H9 (cell line): ENCODE measurements around the gene BAG3. TPM values are rescaled to one million over a fixed set of nuclear protein-coding genes. Genes with fewer than 3 reads are reported as not detected.
"Not testable (repeated sequence)": the region's sequence is repeated elsewhere in the genome, so short reads cannot be mapped to it uniquely, and the experiment has no call there.

Source experiments
- DNase-seq: peaks from one replicate; pipeline ENCODE4 v3.0.0-alpha.2; 2017
- H2AFZ ChIP-seq: one replicate; pipeline ENCODE4 v1.6.1; 2013; ENCODE audit warnings: mild to moderate bottlenecking, low read length, control low read depth, moderate library complexity
- H2AK5ac ChIP-seq: 2 replicates; pipeline ENCODE4 v1.6.1; 2013; ENCODE audit warnings: low read length, control low read depth, mixed read lengths; ENCODE audit not compliant: insufficient read length
- H2BK120ac ChIP-seq: one replicate; pipeline ENCODE4 v1.6.1; 2013; ENCODE audit warnings: low read depth, mild to moderate bottlenecking, low read length, control low read depth, inconsistent platforms; ENCODE audit not compliant: poor library complexity, severe bottlenecking
- H2BK12ac ChIP-seq: 2 replicates; pipeline ENCODE4 v1.6.1; 2013; ENCODE audit warnings: low read length, control low read depth, mixed read lengths, low read depth; ENCODE audit not compliant: insufficient read length
- H2BK15ac ChIP-seq: 2 replicates; pipeline ENCODE4 v1.6.1; 2013; ENCODE audit warnings: low read depth, low read length, control low read depth
- H2BK20ac ChIP-seq: one replicate; pipeline ENCODE4 v1.6.1; 2013; ENCODE audit warnings: low read depth, mild to moderate bottlenecking, low read length, control low read depth, inconsistent platforms; ENCODE audit not compliant: poor library complexity, severe bottlenecking
- H2BK5ac ChIP-seq: 2 replicates; pipeline ENCODE4 v1.6.1; 2013; ENCODE audit warnings: low read length, control low read depth, mixed read lengths; ENCODE audit not compliant: insufficient read length
- H3K14ac ChIP-seq: 2 replicates; pipeline ENCODE4 v1.6.1; 2013; ENCODE audit warnings: low read length, control low read depth; ENCODE audit not compliant: insufficient read depth
- H3K18ac ChIP-seq: 2 replicates; pipeline ENCODE4 v1.6.1; 2013; ENCODE audit warnings: low read depth, mild to moderate bottlenecking, mixed read lengths, low read length, control low read depth; ENCODE audit not compliant: insufficient read length
- H3K23ac ChIP-seq: 2 replicates; pipeline ENCODE4 v1.6.1; 2013; ENCODE audit warnings: low read length, control low read depth, mixed read lengths, low read depth; ENCODE audit not compliant: insufficient read length
- H3K23me2 ChIP-seq: 2 replicates; pipeline ENCODE4 v1.6.1; 2013; ENCODE audit warnings: low read depth, mild to moderate bottlenecking, mixed read lengths, low read length, control low read depth; ENCODE audit not compliant: insufficient read length, poor library complexity, severe bottlenecking
- H3K27ac ChIP-seq: 2 replicates; pipeline ENCODE4 v1.5.1; 2013; ENCODE audit warnings: low read length, control low read depth, mixed read lengths, low read depth; ENCODE audit not compliant: insufficient read length
- H3K27me3 ChIP-seq: 2 replicates; pipeline ENCODE4 v1.6.1; 2013; ENCODE audit warnings: low read length, control low read depth, inconsistent platforms; ENCODE audit not compliant: insufficient read depth
- H3K4ac ChIP-seq: 2 replicates; pipeline ENCODE4 v1.6.1; 2013; ENCODE audit warnings: low read depth, mild to moderate bottlenecking, control low read depth, inconsistent platforms, low read length, moderate library complexity
- H3K4me1 ChIP-seq: 2 replicates; pipeline ENCODE4 v1.6.1; 2013; ENCODE audit warnings: low read length, control low read depth, inconsistent platforms; ENCODE audit not compliant: insufficient read depth
- H3K4me2 ChIP-seq: 2 replicates; pipeline ENCODE4 v1.6.1; 2013; ENCODE audit warnings: low read length, control low read depth, mixed read lengths; ENCODE audit not compliant: insufficient read length, insufficient read depth
- H3K56ac ChIP-seq: 2 replicates; pipeline ENCODE4 v1.6.1; 2013; ENCODE audit warnings: low read depth, mild to moderate bottlenecking, mixed read lengths, low read length, control low read depth; ENCODE audit not compliant: insufficient read length
- H3K79me1 ChIP-seq: 2 replicates; pipeline ENCODE4 v1.6.1; 2013; ENCODE audit warnings: low read depth, mild to moderate bottlenecking, moderate library complexity, low read length, control low read depth, inconsistent platforms; ENCODE audit not compliant: insufficient read depth, poor library complexity, severe bottlenecking
- H3K79me2 ChIP-seq: 2 replicates; pipeline ENCODE4 v1.6.1; 2013; ENCODE audit warnings: low read length, control low read depth, inconsistent platforms; ENCODE audit not compliant: insufficient read depth
- H3K9ac ChIP-seq: 2 replicates; pipeline ENCODE4 v1.6.1; 2013; ENCODE audit warnings: low read length, control low read depth, mixed read lengths; ENCODE audit not compliant: insufficient read length; ENCODE audit errors: extremely low read depth
- H3K9me3 ChIP-seq: one replicate; pipeline ENCODE4 v1.6.1; 2013; ENCODE audit warnings: low read depth, low read length, inconsistent platforms; ENCODE audit not compliant: control insufficient read depth
- H3T11ph ChIP-seq: one replicate; pipeline ENCODE4 v1.6.1; 2013; ENCODE audit warnings: mild to moderate bottlenecking, low read length, control low read depth, inconsistent platforms
- H4K20me1 ChIP-seq: one replicate; pipeline ENCODE4 v1.6.1; 2013; ENCODE audit not compliant: control insufficient read depth, insufficient read length, insufficient read depth
- H4K5ac ChIP-seq: 2 replicates; pipeline ENCODE4 v1.6.1; 2013; ENCODE audit warnings: low read depth, mild to moderate bottlenecking, mixed read lengths, low read length, control low read depth; ENCODE audit not compliant: insufficient read length
- H4K8ac ChIP-seq: replicated peaks from 2 replicates; pipeline ENCODE4 v1.6.1; 2013; ENCODE audit warnings: low read length, control low read depth, mixed read lengths, low read depth; ENCODE audit not compliant: insufficient read length
- H4K91ac ChIP-seq: 2 replicates; pipeline ENCODE4 v1.6.1; 2013; ENCODE audit warnings: low read depth, mild to moderate bottlenecking, moderate library complexity, mixed read lengths, low read length, control low read depth; ENCODE audit not compliant: insufficient read length
- H3K27ac Mint-ChIP-seq, 3 experiments: 2 replicates in 2 of 3; 3 replicates in 1 of 3; pipeline ENCODE4 v1.8.0; 2020 to 2021; ENCODE audit warnings: mixed read lengths in 3 of 3, mild to moderate bottlenecking in 1 of 3, moderate library complexity in 1 of 3
- H3K27me3 Mint-ChIP-seq: 2 replicates; pipeline ENCODE4 v1.8.0; 2021; ENCODE audit warnings: low read depth, mild to moderate bottlenecking, moderate library complexity, mixed read lengths
- H3K36me3 Mint-ChIP-seq, 3 experiments: 2 replicates in 2 of 3; 3 replicates in 1 of 3; pipeline ENCODE4 v1.8.0; 2020 to 2021; ENCODE audit warnings: low read depth in 3 of 3, mixed read lengths in 3 of 3; ENCODE audit not compliant: insufficient read depth in 1 of 3
- H3K4me1 Mint-ChIP-seq, 2 experiments: 2 replicates each; pipeline ENCODE4 v1.8.0; 2020; ENCODE audit warnings: mixed read lengths in 2 of 2
- H3K4me3 Mint-ChIP-seq, 2 experiments: 2 replicates in 1 of 2; 3 replicates in 1 of 2; pipeline ENCODE4 v1.8.0; 2020 to 2021; ENCODE audit warnings: mild to moderate bottlenecking in 2 of 2, mixed read lengths in 2 of 2, moderate library complexity in 1 of 2
- H3K9me3 Mint-ChIP-seq, 2 experiments: 2 replicates in 1 of 2; 3 replicates in 1 of 2; pipeline ENCODE4 v1.8.0; 2020; ENCODE audit warnings: mild to moderate bottlenecking in 2 of 2, mixed read lengths in 2 of 2, moderate library complexity in 1 of 2
- CTCF ChIP-seq: fragments of 200-600 bp; sonication (generic); conservative IDR thresholded peaks from 3 replicates; pipeline ENCODE4 v1.8.0; 2021; ENCODE audit warnings: antibody characterized with exemption, mild to moderate bottlenecking
- WGBS: extraction: QIAGEN DNeasy Blood & Tissue Kit; methylation state at CpG from one replicate; pipeline ENCODE4 v1.1.7; 2013; ENCODE audit warnings: missing lambda C conversion rate, low lambda C conversion rate, mixed read lengths; ENCODE audit not compliant: insufficient read length; ENCODE audit errors: extremely low coverage; 5-methylcytosine and 5-hydroxymethylcytosine counted together
- total RNA-seq: library from RNA; stranded (reverse); gene quantifications from 2 replicates; pipeline ENCODE4 v1.2.1, GENCODE V29; 2021

The BAG3 gene
- total RNA-seq, 1 experiment from 2014 or later, result 11.4 TPM

- Histone ChIP-seq H2AK5ac (no peak overlapping the region), H2AFZ (no peak overlapping the region), H3T11ph (no peak overlapping the region), H3K27me3 (no peaks in the 10 kb centered on the region), H3K9ac (no peak overlapping the region), H3K4ac (no peak overlapping the region), H3K4me1 (no peaks in the 10 kb centered on the region; the same call in 1 of the 2 replicates), H4K20me1 (no peaks in the 10 kb centered on the region), H2BK5ac (no peak overlapping the region), H2BK12ac (no peak overlapping the region), H2BK20ac (no peak overlapping the region), H3K79me2 (no peaks in the 10 kb centered on the region), H3K18ac (no peak overlapping the region), H3K9me3 (no peaks in the 10 kb centered on the region), H3K23me2 (peaks cover 2% of the 10 kb centered on the region), H3K14ac (no peak overlapping the region), H4K5ac (no peak overlapping the region), H3K27ac (no peak overlapping the region), H3K4me2 (no peak overlapping the region), H4K8ac (no peak overlapping the region), H4K91ac (no peak overlapping the region), H2BK120ac (no peak overlapping the region), H2BK15ac (no peak overlapping the region), H3K79me1 (peaks cover 3% of the 10 kb centered on the region), H3K23ac (no peak overlapping the region), H3K56ac (no peak overlapping the region)
- Mint-ChIP-seq H3K36me3 (peaks cover 10 to 15% (median 10%) of the 10 kb centered on the region in 3 experiments), H3K4me3 (no peak overlapping the region), H3K9me3 (no peaks in the 10 kb centered on the region; a peak in 2 of 5 replicates), H3K27me3 (no peaks in the 10 kb centered on the region), H3K4me1 (peaks cover 18 to 19% of the 10 kb centered on the region in 2 experiments), H3K27ac (peak overlapping the region in 1 of 3 experiments; percentile 23; a peak in 1 of 7 replicates)
- no peak for TF ChIP-seq CTCF
- no CpG with 5 or more reads among the region's 10 CpGs for WGBS
- DNase-seq, result no peak
Observed at GRCh38 chr10:119659951-119660350, 8.8 kb downstream of the BAG3 start.

- H3K18ac ChIP-seq, H3K4me3 Mint-ChIP-seq, DNase-seq, H3K4me2 ChIP-seq, H4K91ac ChIP-seq, H4K20me1 ChIP-seq, H3K9me3 Mint-ChIP-seq, H3K4ac ChIP-seq, H3T11ph ChIP-seq, H3K27me3 Mint-ChIP-seq, H3K27ac Mint-ChIP-seq, H3K27me3 ChIP-seq, H3K14ac ChIP-seq, H2BK5ac ChIP-seq, H3K9ac ChIP-seq, H4K5ac ChIP-seq, H3K23me2 ChIP-seq, H3K56ac ChIP-seq, H3K79me2 ChIP-seq, H2AK5ac ChIP-seq, H3K4me1 ChIP-seq, H3K79me1 ChIP-seq, H3K27ac ChIP-seq, H4K8ac ChIP-seq, H2BK20ac ChIP-seq, H2BK15ac ChIP-seq, H3K23ac ChIP-seq, H2AFZ ChIP-seq, H2BK120ac ChIP-seq, H3K9me3 ChIP-seq, H2BK12ac ChIP-seq: not testable (repeated sequence)
- no CpG with 5 or more reads among the region's 7 CpGs for WGBS
- Mint-ChIP-seq H3K36me3 (peaks cover 11 to 16% (median 12%) of the 10 kb centered on the region in 3 experiments), H3K4me1 (peaks cover 22 to 26% of the 10 kb centered on the region in 2 experiments)
Observed at GRCh38 chr10:119662076-119662605, 11.0 kb downstream of the BAG3 start.
